Nephron progenitor cell (in vitro differentiated cells): ENCODE results near the gene APOL1.
"Not testable (repeated sequence)": the region's sequence is repeated elsewhere in the genome, so short reads cannot be mapped to it uniquely, and the experiment has no call there.

Experiments
- DNase-seq: peaks from one replicate; pipeline ENCODE4 v3.0.0; 2021
- H3K27ac Mint-ChIP-seq: 2 replicates; pipeline ENCODE4 v1.8.0; 2021; ENCODE audit warnings: mild to moderate bottlenecking, moderate library complexity, mixed read lengths
- H3K27me3 Mint-ChIP-seq: 2 replicates; pipeline ENCODE4 v1.8.0; 2021; ENCODE audit warnings: mild to moderate bottlenecking, low read depth, mixed read lengths; ENCODE audit not compliant: poor library complexity
- H3K36me3 Mint-ChIP-seq: 2 replicates; pipeline ENCODE4 v1.8.0; 2021; ENCODE audit warnings: low read depth, mixed read lengths
- H3K4me1 Mint-ChIP-seq: 2 replicates; pipeline ENCODE4 v1.8.0; 2021; ENCODE audit warnings: mixed read lengths
- H3K4me3 Mint-ChIP-seq: 2 replicates; pipeline ENCODE4 v1.8.0; 2021; ENCODE audit warnings: mild to moderate bottlenecking, moderate library complexity, mixed read lengths
- H3K9me3 Mint-ChIP-seq: 2 replicates; pipeline ENCODE4 v1.8.0; 2021; ENCODE audit warnings: mild to moderate bottlenecking, moderate library complexity, mixed read lengths
- TF ChIP-seq, protein P1 (sequence below): fragments of 200-600 bp; sonication (generic); IDR thresholded peaks from 2 replicates; pipeline ENCODE4 v1.5.0; 2021; ENCODE audit warnings: antibody characterized with exemption

The APOL1 gene

DNA sequence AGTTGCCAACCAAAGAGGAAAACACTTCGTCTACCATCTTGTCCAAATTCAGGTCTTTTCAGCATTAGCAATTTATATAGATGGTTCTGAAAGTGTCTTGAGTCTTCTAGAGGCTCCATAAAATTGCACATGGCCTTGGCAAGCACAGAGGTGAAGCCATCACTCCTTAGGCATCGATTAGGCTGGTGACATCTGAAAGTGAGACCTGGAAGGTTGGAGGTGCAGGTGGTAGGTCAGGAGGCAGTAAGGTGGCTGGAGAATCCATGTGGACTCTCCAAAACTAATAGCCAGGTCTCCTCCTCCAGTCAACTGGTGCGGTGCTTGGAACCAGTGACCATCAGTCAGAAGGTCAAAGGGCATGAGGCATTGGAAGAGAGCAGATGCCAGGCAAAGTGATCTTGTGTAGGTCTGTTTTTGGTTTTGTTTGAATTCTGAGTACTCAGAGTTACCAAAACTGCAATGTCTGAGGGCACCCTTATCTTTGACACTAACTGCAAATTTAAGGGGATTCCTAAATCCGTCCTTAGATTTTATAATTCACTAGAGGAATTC, 7.1 kb upstream of the APOL1 start:
- Mint-ChIP-seq H3K4me3 (no peak overlapping the region), H3K9me3 (peaks cover 63% of the 10 kb centered on the region), H3K27me3 (peaks cover 12% of the 10 kb centered on the region), H3K27ac (no peak overlapping the region), H3K4me1 (no peaks in the 10 kb centered on the region), H3K36me3 (peaks cover 6% of the 10 kb centered on the region)
- no peak for DNase-seq
- TF ChIP-seq, protein P1, sequence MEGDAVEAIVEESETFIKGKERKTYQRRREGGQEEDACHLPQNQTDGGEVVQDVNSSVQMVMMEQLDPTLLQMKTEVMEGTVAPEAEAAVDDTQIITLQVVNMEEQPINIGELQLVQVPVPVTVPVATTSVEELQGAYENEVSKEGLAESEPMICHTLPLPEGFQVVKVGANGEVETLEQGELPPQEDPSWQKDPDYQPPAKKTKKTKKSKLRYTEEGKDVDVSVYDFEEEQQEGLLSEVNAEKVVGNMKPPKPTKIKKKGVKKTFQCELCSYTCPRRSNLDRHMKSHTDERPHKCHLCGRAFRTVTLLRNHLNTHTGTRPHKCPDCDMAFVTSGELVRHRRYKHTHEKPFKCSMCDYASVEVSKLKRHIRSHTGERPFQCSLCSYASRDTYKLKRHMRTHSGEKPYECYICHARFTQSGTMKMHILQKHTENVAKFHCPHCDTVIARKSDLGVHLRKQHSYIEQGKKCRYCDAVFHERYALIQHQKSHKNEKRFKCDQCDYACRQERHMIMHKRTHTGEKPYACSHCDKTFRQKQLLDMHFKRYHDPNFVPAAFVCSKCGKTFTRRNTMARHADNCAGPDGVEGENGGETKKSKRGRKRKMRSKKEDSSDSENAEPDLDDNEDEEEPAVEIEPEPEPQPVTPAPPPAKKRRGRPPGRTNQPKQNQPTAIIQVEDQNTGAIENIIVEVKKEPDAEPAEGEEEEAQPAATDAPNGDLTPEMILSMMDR, result no peak

DNA sequence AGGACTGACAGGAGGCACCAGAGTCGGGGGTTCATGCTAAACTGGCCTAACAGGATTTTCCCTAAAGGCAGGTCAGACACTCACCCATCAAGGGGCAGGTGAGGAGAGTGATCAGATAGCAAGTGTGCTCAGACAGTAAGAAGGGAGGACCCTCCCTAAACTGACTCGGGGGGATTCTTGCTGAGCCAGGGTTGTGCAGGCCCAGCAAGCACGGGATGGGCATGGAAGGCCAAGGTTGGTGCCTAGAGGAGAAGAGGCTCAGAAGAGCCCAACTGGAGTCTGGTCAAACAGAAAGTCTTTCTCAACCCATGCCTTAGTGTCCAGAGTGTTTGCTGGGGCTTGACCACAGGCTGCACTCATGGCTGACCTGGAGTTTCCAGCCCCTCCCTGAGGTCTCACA, 6.2 kb upstream of the APOL1 start:
- TF ChIP-seq, protein P1, result no peak
- peaks cover 6% of the 10 kb centered on the region for H3K36me3 Mint-ChIP-seq
- peaks cover 12% of the 10 kb centered on the region for H3K27me3 Mint-ChIP-seq
- DNase-seq, result no peak
- H3K4me3 Mint-ChIP-seq, result no peak overlapping the region
- H3K27ac Mint-ChIP-seq, result no peak overlapping the region
- H3K4me1 Mint-ChIP-seq, result no peaks in the 10 kb centered on the region
- peaks cover 56% of the 10 kb centered on the region for H3K9me3 Mint-ChIP-seq

- H3K27ac Mint-ChIP-seq, result no peak overlapping the region
- H3K4me3 Mint-ChIP-seq, result no peak overlapping the region
- no peaks in the 10 kb centered on the region for H3K4me1 Mint-ChIP-seq
- DNase-seq, result no peak
- TF ChIP-seq, protein P1, result no peak
- peaks cover 12% of the 10 kb centered on the region for H3K27me3 Mint-ChIP-seq
- H3K9me3 Mint-ChIP-seq, result peaks cover 45% of the 10 kb centered on the region
- peaks cover 6% of the 10 kb centered on the region for H3K36me3 Mint-ChIP-seq
Observed at GRCh38 chr22:36247955-36248354, 5.0 kb upstream of the APOL1 start.

DNA sequence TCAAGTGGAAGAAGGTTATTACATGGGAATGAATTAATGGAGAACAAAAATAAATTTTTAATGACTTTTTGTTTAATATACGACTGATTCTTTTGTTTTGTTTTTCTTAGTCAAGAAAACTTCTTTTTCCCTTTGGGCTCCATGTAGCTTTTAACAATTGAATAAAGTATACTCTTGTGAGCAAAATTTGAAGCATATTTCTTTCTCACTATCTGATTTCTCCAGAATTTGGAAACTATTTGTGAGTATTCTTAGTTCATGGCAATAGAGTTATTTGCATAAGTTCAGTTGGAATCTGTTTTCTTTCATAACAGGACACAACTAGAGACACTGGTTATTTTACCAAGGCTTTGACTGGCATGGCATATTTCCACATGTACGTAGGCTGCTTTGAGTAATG, 3.8 kb upstream of the APOL1 start:
- H3K27ac Mint-ChIP-seq, result no peak overlapping the region
- peaks cover 19% of the 10 kb centered on the region for H3K27me3 Mint-ChIP-seq
- H3K36me3 Mint-ChIP-seq, result peaks cover 6% of the 10 kb centered on the region
- no peak for DNase-seq
- H3K9me3 Mint-ChIP-seq, result peaks cover 38% of the 10 kb centered on the region
- no peak overlapping the region for H3K4me3 Mint-ChIP-seq
- H3K4me1 Mint-ChIP-seq, result no peaks in the 10 kb centered on the region
- TF ChIP-seq, protein P1, result no peak

DNA sequence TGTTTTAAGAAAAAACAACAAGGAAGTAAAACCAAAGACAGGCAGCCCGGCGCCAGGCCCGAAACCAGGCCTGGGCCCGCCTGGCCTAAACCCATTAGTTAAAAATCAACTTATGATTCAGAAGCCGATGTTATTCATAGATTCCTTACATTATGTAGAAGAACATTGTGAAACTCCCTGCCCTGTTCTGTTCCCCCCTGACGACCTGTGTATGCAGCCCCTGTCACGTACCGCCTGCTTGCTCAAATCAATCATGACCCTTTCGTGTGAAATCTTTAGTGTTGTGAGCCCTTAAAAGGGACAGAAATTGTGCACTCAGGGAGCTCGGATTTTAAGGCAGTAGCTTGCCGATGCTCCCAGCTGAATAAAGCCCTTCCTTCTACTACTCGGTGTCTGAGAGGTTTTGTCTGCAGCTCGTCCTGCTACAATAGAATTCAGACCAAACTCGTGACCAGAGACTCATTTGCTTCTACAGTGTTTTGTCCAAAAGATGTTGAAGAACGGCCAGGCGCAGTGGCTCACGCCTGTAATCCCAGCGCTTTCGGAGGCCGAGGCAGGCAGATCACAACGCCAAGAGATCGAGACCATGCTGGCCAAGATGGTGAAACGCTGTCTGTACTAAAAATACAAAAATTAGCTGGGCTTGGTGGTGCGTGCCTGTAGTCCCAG, 2.5 kb upstream of the APOL1 start:
- H3K9me3 Mint-ChIP-seq, result peaks cover 38% of the 10 kb centered on the region
- not testable (repeated sequence) for DNase-seq, H3K4me1 Mint-ChIP-seq, H3K4me3 Mint-ChIP-seq, H3K27ac Mint-ChIP-seq, H3K36me3 Mint-ChIP-seq
- peaks cover 19% of the 10 kb centered on the region for H3K27me3 Mint-ChIP-seq

- not testable (repeated sequence) for H3K4me1 Mint-ChIP-seq, DNase-seq, H3K4me3 Mint-ChIP-seq, H3K27ac Mint-ChIP-seq, H3K36me3 Mint-ChIP-seq
- H3K27me3 Mint-ChIP-seq, result peaks cover 18% of the 10 kb centered on the region
- peaks cover 33% of the 10 kb centered on the region for H3K9me3 Mint-ChIP-seq
Observed at GRCh38 chr22:36251979-36252608, 839 bp upstream of the APOL1 start.
